Caco-2 (cell line): ENCODE results near the gene LSMEM2. TPM values are rescaled to one million over a fixed set of nuclear protein-coding genes. Genes with fewer than 3 reads are reported as not detected.
A peak's percentile ranks its signal among the peaks of the same experiment; 100 is the strongest.

Experiments
- BruUV-seq: library from RNA; stranded (reverse); fragments of 400-500 nt; replicated peaks from 2 replicates; lab custom pipeline; 2021; lab: Mats Ljungman, UMichigan
- CTCF ChIA-PET: fragments of 300-600 bp; sonication (Branson Sonifier 250); formaldehyde crosslinking; loops from one replicate; lab custom pipeline; 2022; ENCODE audit warnings: antibody characterized with exemption; lab: Charles Lee
- POLR2A ChIA-PET: fragments of 300-600 bp; sonication (Branson Sonifier 250); formaldehyde crosslinking; loops from one replicate; lab custom pipeline; 2022; ENCODE audit warnings: antibody characterized with exemption; lab: Charles Lee
- DNase-seq, 2 experiments: peaks; one replicate each; pipeline versions ENCODE4 v3.0.0 to v3.0.0-alpha.2; 2020 to 2022
- H3K27me3 ChIP-seq: replicated peaks from 2 replicates; pipeline ENCODE4 v1.6.0; 2011; ENCODE audit warnings: low read length; ENCODE audit not compliant: control insufficient read depth, insufficient read depth
- H3K36me3 ChIP-seq: 2 replicates; pipeline ENCODE4 v1.5.1; 2011; ENCODE audit warnings: low read length; ENCODE audit not compliant: control insufficient read depth, insufficient read depth
- H3K4me1 ChIP-seq: fragments of 250-450 bp; sonication (Bioruptor Pico); 2 replicates; pipeline ENCODE4 v1.5.1; 2020; ENCODE audit warnings: mild to moderate bottlenecking
- H3K4me3 ChIP-seq: 2 replicates; pipeline ENCODE4 v1.5.1; 2011; ENCODE audit warnings: low read depth, mild to moderate bottlenecking, control low read depth, low read length
- H3K9me3 ChIP-seq: fragments of 250-450 bp; sonication (Bioruptor Pico); 2 replicates; pipeline ENCODE4 v1.5.1; 2020; ENCODE audit warnings: mild to moderate bottlenecking, moderate library complexity
- H3K27ac Mint-ChIP-seq: one replicate; pipeline ENCODE4 v1.8.0; 2022; ENCODE audit warnings: mixed read lengths; ENCODE audit not compliant: unreplicated experiment
- H3K27me3 Mint-ChIP-seq: one replicate; pipeline ENCODE4 v1.8.0; 2022; ENCODE audit warnings: mixed read lengths; ENCODE audit not compliant: insufficient read depth, unreplicated experiment
- H3K36me3 Mint-ChIP-seq: one replicate; pipeline ENCODE4 v1.8.0; 2022; ENCODE audit warnings: mild to moderate bottlenecking, mixed read lengths; ENCODE audit not compliant: insufficient read depth, unreplicated experiment
- H3K4me1 Mint-ChIP-seq: one replicate; pipeline ENCODE4 v1.8.0; 2022; ENCODE audit warnings: low read depth, mixed read lengths; ENCODE audit not compliant: unreplicated experiment
- H3K4me3 Mint-ChIP-seq: one replicate; pipeline ENCODE4 v1.8.0; 2022; ENCODE audit warnings: mild to moderate bottlenecking, moderate library complexity, mixed read lengths; ENCODE audit not compliant: unreplicated experiment
- H3K9me3 Mint-ChIP-seq: one replicate; pipeline ENCODE4 v1.8.0; 2022; ENCODE audit warnings: mixed read lengths; ENCODE audit not compliant: unreplicated experiment
- intact Hi-C: fragments of 100-400 bp; cut with micrococcal nuclease; formaldehyde crosslinking; loops from one replicate; pipeline ENCODE4 v1.10.0; 2022; ENCODE audit not compliant: unreplicated experiment
- total RNA-seq: library from RNA; stranded (reverse); gene quantifications from 2 replicates; pipeline ENCODE4 v1.2.3, GENCODE V29; 2022
- TF ChIP-seq, protein P1 (sequence below), 2 experiments: fragments of 200-600 bp in 1 of 2; IDR thresholded peaks; 1 replicate in 1 of 2; 2 replicates in 1 of 2; pipeline versions ENCODE4 v1.5.1 to v1.8.0; 2011 to 2022; ENCODE audit warnings: antibody characterized with exemption in 1 of 2, control low read depth in 1 of 2, inconsistent platforms in 1 of 2, low read depth in 1 of 2, low read length in 1 of 2, mild to moderate bottlenecking in 1 of 2, moderate library complexity in 1 of 2; ENCODE audit not compliant: insufficient read depth in 1 of 2, severe bottlenecking in 1 of 2, unreplicated experiment in 1 of 2

The LSMEM2 gene
- total RNA-seq, 1 experiment from 2014 or later: not detected

- Mint-ChIP-seq H3K27ac (peak overlapping the region; percentile 98), H3K4me3 (peak overlapping the region; percentile 85), H3K4me1 (peaks cover 20% of the 10 kb centered on the region), H3K9me3 (no peaks in the 10 kb centered on the region), H3K27me3 (no peaks in the 10 kb centered on the region), H3K36me3 (peaks cover 33% of the 10 kb centered on the region)
- peaks cover 7% of the 10 kb centered on the region for H3K36me3 ChIP-seq
- ChIA-PET POLR2A (interaction anchor here (0.9 to 1.8 kb wide), 2 partner anchors 44 to 57 kb away, joined by 3 to 11 read pairs; partner anchors contain the start of genes CYB561D2 and NPRL2), CTCF (no interaction called here)
- no peak overlapping the region for H3K4me3 ChIP-seq
- intact Hi-C loops: no loop called here
- H3K27me3 ChIP-seq: no peaks in the 10 kb centered on the region
- H3K4me1 ChIP-seq: peaks cover 10% of the 10 kb centered on the region
- no peaks in the 10 kb centered on the region for H3K9me3 ChIP-seq
- TF ChIP-seq, protein P1, sequence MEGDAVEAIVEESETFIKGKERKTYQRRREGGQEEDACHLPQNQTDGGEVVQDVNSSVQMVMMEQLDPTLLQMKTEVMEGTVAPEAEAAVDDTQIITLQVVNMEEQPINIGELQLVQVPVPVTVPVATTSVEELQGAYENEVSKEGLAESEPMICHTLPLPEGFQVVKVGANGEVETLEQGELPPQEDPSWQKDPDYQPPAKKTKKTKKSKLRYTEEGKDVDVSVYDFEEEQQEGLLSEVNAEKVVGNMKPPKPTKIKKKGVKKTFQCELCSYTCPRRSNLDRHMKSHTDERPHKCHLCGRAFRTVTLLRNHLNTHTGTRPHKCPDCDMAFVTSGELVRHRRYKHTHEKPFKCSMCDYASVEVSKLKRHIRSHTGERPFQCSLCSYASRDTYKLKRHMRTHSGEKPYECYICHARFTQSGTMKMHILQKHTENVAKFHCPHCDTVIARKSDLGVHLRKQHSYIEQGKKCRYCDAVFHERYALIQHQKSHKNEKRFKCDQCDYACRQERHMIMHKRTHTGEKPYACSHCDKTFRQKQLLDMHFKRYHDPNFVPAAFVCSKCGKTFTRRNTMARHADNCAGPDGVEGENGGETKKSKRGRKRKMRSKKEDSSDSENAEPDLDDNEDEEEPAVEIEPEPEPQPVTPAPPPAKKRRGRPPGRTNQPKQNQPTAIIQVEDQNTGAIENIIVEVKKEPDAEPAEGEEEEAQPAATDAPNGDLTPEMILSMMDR (IDR thresholded peaks at IDR 0.05; ENCODE audit: insufficient read depth in 1 of 2, low read depth in 1 of 2, low read length in 1 of 2, severe bottlenecking in 1 of 2, unreplicated experiment in 1 of 2): no peak
- no TSS peak for BruUV-seq
- no peak for DNase-seq
Observed at GRCh38 chr3:50293079-50293801, 14.4 kb downstream of the LSMEM2 start.

DNA sequence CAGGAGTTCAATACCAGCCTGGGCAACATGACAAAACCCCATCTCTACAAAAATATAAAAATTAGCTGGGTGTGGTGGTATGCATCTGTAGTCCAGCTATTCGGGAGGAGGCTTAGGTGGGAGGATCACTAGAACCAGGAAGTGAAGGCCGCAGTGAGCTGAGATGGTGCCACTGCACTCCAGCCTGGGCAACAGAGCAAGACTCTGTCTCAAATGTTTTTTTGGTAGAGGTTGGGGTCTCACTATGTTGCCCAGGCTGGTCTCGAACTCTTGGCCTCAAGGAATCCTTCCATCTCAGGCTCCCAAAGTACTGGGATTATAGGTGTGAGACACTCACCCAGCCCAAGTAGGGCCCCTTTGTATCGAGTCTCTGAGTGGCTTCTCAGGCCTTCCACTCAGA lies 15.2 kb downstream of the LSMEM2 start:
- no peaks in the 10 kb centered on the region for H3K9me3 ChIP-seq
- BruUV-seq: no TSS peak
- TF ChIP-seq, protein P1 (IDR thresholded peaks at IDR 0.05; ENCODE audit: insufficient read depth in 1 of 2, low read depth in 1 of 2, low read length in 1 of 2, severe bottlenecking in 1 of 2, unreplicated experiment in 1 of 2): no peak
- ChIA-PET CTCF (no interaction called here), POLR2A (no interaction called here)
- Mint-ChIP-seq H3K9me3 (no peaks in the 10 kb centered on the region), H3K36me3 (peaks cover 29% of the 10 kb centered on the region), H3K27ac (no peak overlapping the region), H3K4me1 (peaks cover 22% of the 10 kb centered on the region), H3K27me3 (no peaks in the 10 kb centered on the region), H3K4me3 (no peak overlapping the region)
- DNase-seq: no peak
- H3K4me3 ChIP-seq: no peak overlapping the region
- intact Hi-C loops: no loop called here
- no peaks in the 10 kb centered on the region for H3K27me3 ChIP-seq
- H3K36me3 ChIP-seq: peaks cover 5% of the 10 kb centered on the region; the same call in 1 of the 2 replicates
- H3K4me1 ChIP-seq: peaks cover 10% of the 10 kb centered on the region

DNA sequence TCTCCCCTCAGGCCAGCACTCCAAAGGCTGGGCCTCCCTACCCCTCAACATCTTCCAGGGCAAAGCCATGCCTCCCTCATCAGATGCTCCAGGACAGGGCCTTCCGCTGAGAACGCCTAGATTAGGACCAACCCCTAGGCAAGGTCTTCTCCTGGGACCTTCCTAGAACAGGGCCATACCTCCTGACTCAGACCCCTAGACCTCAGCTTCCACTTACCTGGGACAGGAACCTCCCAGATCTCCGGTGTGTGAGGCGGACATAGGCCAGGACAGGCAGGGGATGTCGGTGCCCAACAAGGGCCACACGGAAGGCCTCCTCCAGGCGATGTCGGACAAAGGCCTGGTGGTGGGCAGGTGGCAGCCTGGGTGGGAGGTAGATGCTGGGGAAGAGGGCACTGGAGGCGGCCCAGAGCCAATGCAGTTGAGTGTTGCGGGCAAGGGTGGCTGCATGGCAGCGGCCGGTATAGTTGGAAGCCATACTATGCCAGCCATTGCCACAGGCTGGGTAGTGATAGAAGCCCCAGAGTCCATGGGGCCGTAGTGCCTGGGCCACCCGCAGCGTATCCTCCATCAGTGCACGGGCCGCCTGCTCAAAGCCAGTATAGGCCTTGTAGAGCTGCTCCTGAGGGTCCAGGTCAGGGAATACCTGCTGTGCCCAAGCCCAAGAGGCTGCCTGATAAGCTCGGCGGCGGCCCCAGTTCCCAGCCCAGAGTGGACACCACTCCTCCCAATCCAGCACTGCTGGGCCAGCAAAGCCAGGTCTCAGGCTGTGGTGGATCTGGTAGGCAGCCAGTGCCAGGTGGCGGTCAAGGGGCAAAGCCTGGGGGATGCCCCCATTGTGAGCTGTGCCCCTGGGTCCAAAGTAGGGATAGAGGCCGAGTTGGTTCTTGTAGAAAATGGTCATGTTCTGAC lies 15.9 kb downstream of the LSMEM2 start:
- Mint-ChIP-seq H3K4me1 (peaks cover 22% of the 10 kb centered on the region), H3K4me3 (no peak overlapping the region), H3K27ac (no peak overlapping the region), H3K36me3 (peaks cover 29% of the 10 kb centered on the region), H3K27me3 (no peaks in the 10 kb centered on the region), H3K9me3 (no peaks in the 10 kb centered on the region)
- no TSS peak for BruUV-seq
- TF ChIP-seq, protein P1 (IDR thresholded peaks at IDR 0.05; ENCODE audit: insufficient read depth in 1 of 2, low read depth in 1 of 2, low read length in 1 of 2, severe bottlenecking in 1 of 2, unreplicated experiment in 1 of 2): no peak
- Histone ChIP-seq H3K36me3 (peaks cover 3% of the 10 kb centered on the region; the same call in 1 of the 2 replicates), H3K9me3 (no peaks in the 10 kb centered on the region), H3K4me3 (no peak overlapping the region), H3K4me1 (peaks cover 10% of the 10 kb centered on the region), H3K27me3 (no peaks in the 10 kb centered on the region)
- POLR2A ChIA-PET: no interaction called here
- intact Hi-C loops: no loop called here
- no peak for DNase-seq
- CTCF ChIA-PET: no interaction called here
